HTERT RPE-1 (cell line): ENCODE measurements around the gene RPS6KB2.
"Not testable (repeated sequence)": the region's sequence is repeated elsewhere in the genome, so short reads cannot be mapped to it uniquely, and the experiment has no call there.

Experiments used
- in situ Hi-C: fragments of 300-500 bp; cut with MboI; formaldehyde crosslinking; loops from 4 replicates; pipeline ENCODE4 v1.14.3; 2020; ENCODE audit warnings: low sequenced_read_pairs

The RPS6KB2 gene

DNA sequence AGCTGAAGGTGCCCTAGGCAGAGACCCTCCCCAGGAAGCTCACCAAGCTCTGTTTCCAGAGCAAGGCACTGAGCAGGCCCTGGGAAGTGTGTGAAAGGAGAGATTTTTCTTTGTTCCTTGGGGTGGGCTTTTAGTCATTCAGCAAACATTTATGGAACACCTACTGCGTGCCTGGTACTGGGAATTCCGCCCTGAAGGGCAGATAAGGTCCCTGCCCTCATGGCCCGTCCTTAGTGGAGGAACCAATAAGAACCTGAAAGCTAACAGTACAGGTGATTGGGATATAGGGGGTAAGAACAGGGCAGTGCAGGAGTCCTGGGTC, 36.9 kb downstream of the RPS6KB2 start:
- in situ Hi-C loops: no loop called here

DNA sequence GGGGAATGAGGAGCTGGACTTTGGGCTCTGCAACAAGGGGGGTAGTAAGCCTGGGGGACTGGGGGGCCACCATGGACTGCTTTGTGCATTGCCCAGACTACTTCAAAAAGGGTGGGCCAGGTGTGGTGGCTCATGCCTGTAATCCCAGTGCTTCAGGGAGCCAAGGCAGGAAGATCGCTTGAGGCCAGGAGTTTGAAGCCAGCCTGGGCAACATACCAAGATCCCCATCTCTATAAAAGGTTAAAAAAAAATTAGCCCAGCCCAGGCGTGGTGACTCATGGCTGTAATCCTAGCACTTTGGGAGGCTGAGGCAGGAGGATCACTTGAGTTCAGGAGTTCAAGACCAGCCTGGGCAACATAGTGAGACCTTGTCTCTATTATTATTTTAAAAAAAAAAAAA, 37.2 kb downstream of the RPS6KB2 start:
- in situ Hi-C loops: not testable (repeated sequence)

DNA sequence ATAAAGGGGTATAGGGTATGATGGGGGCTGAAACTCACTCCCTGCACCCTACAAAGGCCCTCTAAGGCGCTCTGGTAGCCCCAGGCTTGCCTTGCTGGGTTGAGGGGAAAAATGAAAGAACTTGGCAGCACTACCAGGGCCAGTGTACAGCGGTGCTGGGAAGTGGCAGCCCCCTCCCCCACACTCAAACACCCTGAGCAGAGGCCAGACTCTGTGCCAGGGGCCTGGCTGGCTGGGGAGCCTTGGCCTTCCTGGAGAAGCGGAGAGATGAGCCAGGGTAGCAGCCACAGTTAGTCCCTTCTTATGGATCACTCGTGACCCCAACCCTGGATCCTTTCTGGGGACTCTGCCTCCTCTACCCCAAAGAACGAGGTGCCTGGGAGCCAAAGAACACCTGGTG, 38.1 kb downstream of the RPS6KB2 start:
- in situ Hi-C loops: no loop called here

DNA sequence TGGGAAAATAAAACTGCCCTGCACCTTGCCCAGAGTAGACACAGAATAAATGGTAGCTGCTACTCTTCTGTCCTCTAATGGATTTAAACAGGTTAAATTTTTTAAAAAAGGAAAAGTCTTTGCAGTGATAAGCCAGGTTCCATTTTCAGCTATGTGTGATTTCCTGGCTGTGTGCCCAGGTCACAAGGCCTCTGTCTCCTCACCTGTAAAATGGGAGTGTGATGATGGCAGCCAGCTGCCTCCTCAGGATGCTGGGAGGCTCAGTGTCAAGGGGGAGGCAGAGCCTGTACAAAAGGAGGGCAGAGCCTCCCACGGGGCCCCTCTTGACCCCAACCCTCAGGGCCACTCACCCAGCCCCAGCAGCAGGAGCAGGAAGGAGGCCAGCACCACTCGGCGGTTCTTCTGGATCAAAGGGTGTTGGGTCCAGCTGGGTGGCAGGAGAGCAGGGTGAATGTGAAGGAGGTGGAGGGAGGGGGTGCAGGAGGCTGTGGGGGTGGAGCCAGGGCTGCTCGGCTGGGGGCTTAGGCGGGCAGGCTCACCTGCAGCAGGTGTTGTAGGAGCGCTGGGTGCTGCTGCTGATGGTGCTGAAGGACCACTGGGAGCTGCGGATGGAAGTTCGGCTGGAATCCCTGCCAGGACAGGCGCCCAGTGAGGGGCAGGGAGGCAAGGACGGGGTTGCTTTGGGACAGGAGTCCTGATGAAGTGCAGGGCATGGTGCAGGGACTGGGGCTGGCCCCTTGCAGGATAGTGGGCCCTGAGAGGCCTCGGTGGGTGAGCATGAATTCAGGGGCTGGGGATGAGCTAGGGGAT, 38.9 kb downstream of the RPS6KB2 start:
- in situ Hi-C loops: no loop called here

DNA sequence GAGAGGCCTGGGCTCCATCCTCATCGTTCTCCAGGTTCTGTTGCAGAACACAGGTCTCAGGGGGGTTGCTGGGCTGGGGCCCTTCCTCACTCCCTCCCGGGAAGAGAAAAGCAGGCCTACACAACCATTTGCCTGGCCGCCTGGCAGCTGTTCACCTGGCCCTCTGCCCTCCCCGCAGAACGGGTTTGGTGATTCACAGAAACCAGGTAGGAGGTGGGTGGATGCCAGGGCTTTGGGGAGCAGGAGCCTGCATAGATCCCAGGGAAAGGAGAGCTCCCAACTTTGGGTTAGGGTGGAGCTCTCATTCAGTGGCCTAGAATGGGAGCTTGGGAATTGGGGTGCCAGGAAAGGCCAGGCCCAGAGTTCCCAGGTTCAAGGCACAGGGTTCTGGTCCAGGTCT, 39.8 kb downstream of the RPS6KB2 start:
- in situ Hi-C loops: no loop called here

DNA sequence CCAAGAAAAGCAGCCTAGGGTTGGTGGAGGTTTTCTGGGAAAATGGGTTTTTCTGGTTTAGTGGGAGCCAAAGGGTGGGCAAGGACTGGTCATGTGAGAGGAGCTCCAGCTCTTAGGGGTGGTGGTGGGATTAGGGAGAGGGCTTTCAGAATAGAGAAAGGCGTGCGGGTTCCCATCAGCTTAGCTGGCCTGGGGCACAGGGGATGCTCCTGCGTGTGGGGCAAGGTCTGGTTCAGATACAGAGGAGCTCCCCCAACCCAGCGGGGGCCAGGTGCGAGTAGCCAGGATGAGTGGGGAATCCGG, 40.1 kb downstream of the RPS6KB2 start:
- in situ Hi-C loops: no loop called here

DNA sequence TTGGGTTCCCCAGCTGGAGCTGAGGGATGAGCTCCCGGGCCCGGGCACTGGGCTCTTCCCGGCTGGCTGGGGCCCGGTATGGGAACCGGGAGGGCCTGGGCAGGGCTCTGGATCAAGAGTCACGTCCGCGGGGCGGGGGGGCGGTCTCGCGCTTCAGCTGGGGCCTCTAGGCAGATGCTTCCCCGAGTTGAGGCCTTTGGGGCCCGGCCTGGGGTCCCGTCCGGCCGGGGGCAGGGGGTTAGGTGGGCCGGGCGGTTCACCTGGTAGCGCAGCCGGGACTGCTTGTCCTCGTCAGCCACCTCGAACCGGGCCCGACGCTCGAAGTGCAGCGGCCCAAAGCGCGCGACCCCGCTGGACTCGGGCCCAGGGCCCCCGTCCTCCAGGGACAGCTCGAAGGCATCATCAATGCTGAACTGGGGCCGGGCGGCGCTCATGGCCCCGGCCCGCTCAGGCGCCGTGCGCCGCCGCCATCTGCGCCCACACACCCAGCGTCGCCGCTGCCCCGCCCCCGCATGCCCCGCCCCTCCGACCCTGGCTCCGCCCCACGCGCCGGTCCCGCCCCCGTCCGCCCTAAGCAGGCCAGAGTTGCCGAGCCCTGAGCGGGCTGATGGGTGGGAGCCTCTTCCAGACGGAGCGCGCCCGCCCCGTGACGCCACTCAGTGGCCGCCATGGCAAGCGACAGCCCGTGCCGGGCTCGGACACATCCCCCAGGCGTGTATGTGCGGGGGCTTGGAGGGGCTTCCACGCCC, 40.6 kb downstream of the RPS6KB2 start, which contains the start of gene TMEM134:
TMEM134 (minus strand) TSS at position 493 of the 749 bp plus-strand sequence; CDS start at position 434, 59 bp downstream.
- in situ Hi-C loops: no loop called here

DNA sequence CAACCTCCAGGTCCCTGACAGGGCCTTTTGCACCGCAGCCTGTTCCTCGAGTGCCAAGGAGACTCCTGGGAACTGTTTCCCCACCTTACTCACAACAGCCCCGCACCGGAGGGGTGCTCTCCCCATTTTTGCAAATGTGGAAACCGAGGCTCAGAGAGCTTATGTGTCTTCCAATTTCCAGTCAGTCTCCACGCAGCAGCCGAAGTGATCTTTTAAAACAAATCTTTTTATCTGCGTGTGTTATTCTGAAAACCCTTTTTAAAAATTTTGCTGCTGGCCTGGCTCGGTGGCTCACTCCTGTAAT, 41.2 kb downstream of the RPS6KB2 start:
- in situ Hi-C loops: no loop called here

DNA sequence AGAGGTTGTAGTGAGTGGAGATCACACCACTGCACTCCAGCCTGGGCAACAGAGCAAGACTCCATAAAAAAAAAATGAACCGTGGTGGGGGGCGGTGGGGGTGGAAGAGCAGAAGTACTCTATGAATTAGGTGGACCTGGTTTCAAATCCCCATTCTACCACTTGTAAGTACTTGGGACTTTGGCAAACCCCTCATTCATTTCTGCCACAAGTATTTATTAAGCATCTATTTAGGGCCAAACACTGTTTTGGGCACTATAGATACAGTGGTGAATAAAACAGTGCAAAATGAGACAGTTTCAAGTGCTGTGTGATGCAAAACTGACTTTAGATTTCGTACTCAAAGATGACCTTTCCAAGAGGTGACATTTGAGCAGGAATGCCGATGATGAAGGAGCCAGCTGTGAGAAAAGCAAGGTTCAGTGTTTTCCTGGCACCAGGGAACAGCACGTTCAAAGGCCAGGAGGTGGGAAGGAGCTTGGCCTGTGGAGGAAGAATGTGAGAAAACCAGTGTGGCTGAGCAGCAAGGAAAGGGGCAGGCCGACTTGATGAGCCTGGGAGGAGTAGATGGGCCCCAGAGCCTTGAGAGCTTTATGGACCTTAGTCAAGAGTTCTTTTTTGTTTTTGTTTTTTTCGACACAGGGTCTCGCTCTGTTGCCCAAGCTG, 42.2 kb downstream of the RPS6KB2 start:
- in situ Hi-C loops: no loop called here

DNA sequence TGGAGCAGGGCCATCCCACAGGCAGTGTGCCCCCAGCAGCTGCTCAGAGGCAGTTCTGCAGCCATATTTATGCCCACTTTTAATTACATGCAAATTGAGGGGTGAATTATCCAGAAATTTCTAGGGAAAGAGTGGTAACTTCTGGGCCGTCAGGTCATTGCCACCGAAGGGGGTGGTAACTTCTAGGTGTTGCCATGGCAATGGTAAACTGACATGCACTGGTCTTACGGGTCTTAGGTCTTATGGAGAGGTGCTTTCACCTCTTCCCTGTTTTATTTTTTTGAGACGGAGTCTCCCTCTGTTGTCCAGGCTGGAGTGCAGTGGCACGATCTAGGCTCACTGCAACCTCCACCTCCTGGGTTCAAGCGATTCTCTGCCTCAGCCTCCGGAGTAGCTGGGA, 44.6 kb downstream of the RPS6KB2 start:
- in situ Hi-C loops: no loop called here

DNA sequence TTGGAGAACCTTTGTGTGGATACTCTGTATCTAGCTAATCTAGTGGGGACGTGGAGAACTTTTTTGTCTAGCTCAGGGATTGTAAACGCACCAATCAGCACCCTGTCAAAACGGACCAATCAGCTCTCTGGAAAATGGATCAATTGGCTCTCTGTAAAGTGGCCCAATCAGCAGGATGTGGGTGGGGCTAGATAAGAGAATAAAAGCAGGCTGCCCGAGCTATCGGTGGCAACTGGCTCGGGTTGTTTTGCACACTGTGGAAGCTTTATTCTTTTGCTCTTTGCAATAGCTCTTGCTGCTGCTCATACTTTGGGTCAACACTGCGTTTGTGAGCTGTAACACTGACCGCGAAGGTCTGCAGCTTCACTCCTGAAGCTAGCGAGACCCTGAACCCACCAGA, 48.4 kb downstream of the RPS6KB2 start:
- in situ Hi-C loops: not testable (repeated sequence)

DNA sequence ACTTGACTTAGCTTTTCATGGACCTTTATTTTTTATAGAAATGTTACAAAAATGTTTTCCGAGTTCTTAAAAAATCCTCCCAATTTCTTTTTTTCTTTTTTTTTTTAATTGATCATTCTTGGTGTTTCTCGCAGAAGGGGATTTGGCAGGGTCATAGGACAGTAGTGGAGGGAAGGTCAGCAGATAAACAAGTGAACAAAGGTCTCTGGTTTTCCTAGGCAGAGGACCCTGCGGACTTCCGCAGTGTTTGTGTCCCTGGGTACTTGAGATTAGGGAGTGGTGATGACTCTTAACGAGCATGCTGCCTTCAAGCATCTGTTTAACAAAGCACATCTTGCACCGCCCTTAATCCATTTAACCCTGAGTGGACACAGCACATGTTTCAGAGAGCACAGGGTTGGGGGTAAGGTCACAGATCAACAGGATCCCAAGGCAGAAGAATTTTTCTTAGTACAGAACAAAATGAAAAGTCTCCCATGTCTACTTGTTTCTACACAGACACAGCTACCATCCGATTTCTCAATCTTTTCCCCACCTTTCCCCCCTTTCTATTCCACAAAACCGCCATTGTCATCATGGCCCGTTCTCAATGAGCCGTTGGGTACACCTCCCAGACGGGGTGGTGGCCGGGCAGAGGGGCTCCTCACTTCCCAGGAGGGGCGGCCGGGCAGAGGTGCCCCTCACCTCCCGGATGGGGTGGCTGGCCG, 49.2 kb downstream of the RPS6KB2 start:
- in situ Hi-C loops: not testable (repeated sequence)

DNA sequence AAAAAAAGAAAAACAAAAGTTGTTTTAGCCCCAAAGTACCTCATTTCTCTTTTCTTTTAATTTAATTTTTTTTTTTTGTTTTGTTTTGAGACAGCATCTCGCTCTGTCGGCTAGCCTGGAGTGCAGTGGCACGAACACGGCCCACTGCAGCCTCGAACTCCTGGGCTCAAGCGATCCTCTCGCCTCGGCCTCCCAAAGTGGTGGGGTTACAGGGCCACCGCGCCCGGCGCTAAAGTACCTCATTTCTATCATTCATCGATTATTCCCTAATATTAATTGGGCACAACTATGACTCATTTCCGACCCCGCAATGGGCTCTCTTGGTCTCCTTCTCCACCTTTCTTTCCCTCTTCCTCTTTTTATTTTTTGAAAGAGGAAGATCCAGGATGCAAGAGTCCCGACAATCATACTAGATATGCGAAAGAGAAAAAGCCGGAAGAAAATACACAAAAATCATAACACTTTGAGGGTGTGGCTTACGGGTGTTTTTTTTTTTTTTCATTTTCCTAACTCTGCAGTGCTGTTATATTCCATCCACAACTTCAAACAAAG, 54.1 kb downstream of the RPS6KB2 start:
- in situ Hi-C loops: no loop called here

DNA sequence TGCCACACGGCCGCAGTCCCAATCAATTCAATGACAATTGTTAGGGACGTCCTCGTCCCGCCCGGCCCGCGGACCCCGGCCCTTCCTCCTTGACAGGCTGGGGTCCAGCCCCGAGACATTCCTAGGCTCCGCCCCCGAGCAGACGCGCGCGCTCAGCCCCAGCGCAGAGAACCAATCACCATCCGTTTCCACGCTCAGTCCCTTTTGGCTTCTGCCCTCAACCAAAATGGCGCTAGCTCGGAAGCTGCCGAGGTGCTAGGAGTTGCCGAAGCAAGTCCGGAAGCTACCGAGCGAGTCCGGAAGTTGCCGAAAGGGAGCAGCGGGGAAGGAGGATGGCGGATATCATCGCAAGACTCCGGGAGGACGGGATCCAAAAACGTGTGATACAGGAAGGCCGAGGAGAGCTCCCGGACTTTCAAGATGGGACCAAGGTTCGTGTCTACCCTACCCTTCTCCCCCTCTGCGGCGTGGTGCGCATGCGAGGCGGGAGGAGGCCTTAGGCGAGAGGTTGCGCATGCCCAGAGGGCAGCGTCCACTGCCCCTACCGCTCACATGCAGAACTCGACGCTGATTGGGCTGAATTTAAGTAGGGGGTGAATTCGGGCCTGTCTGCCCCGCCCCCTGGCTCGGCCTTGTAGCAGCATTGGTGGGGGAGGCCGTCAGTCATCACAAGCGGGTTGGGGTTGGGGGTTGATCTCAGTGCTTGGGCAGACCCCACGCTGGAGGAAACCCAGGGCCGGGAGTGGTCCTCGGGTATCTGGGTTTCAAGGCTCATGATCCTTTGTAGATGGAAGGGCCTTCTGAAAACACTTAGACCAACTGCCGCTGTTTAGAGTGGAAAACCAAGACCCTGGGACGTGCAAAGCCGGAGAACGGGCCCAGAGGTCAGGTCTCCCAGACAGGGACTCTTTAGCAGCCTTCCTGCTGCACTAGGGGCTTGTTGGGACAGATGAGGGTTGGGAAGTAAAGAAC, 54.8 kb downstream of the RPS6KB2 start, which contains the start of gene AIP:
AIP (plus strand) TSS at position 200 of the 972 bp plus-strand sequence; CDS start at position 333, 133 bp downstream.
- in situ Hi-C loops: no loop called here

DNA sequence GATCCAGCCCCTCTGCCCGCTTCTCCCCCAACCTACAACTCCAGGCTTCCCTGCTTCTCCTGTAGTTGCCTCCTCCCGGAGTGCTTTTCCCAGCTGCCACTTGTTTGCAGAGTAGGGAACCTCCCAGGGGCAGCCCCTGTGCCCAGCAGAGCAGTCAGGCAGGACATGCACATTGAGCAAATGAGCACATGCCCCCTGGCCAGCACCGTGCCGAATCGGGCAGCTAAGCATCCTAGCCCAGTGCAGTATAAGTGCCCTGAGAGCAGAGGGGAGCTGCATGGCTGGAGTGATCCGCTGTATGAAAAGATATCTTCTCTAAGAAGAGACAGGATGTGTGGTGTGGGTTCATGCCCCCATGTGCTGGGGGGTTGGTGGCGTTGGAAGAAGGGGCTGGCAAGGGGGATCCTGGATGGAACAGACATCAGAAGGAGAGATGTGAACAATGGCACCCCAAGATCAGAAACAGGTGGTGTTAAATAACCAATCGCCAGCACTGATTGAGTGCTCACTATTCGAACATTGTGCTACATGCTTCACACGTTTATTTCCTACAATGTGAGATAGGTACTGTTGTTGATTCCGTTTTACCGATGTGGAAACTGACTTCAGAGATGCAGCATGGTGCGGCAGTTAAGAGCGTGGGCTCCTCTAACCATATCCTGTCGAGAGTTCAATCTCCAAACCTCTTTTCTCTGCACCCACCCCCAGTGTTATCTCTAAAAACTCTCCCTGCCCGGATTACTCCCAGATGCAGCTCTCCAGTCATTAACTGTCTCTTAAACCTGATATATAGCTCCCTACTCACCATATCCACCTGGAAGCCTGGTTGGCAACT, 55.8 kb downstream of the RPS6KB2 start:
- in situ Hi-C loops: no loop called here

DNA sequence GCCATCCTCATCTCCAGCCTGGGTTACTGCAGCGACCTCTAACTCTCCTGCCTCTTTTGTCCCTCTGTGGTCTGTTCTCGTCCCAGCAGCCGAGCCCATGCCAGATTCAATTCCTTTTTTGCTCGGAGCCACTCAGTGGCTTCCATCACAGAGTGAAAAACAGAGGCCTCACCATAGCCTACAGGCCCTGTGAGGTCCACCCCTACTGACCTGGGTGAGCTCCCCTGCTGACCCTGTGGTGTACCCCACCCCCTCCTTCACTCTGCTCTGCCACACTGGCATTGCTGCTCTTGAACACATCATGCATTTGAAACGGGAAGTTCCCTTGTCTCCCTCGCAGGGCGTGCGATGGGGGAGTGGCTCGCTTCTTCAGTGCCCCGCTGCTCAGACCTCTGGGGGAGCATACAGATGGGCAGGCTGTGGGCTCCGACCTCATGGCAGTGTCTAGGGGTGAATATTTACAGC, 56.6 kb downstream of the RPS6KB2 start:
- in situ Hi-C loops: no loop called here
